GM12878 (cell line): Measurements from ENCODE around the gene GPC6. TPM values are rescaled to one million over a fixed set of nuclear protein-coding genes. Genes with fewer than 3 reads are reported as not detected.

ENCODE experiments used
- ATAC-seq: fragments of 200-7000 bp; cut with Tn5 transposase; 3 replicates; pipeline ENCODE4 v1.9.1; 2020; ENCODE audit warnings: mild to moderate bottlenecking, moderate library complexity
- BruUV-seq: library from RNA; stranded (reverse); fragments of 400-500 nt; replicated peaks from 2 replicates; lab custom pipeline; 2021; lab: Mats Ljungman, UMichigan
- CTCF ChIA-PET: fragments of 300-600 bp; sonication (Branson Sonifier 250); formaldehyde crosslinking; extraction: SDS; loops from one replicate; lab custom pipeline; 2021; ENCODE audit warnings: inconsistent platforms; lab: Yijun Ruan, JAX
- POLR2A ChIA-PET: fragments of 350-600 bp; formaldehyde crosslinking; extraction: SDS; loops from one replicate; lab custom pipeline; 2021; ENCODE audit warnings: inconsistent platforms; lab: Charles Lee
- RAD21 ChIA-PET: fragments of 300-600 bp; sonication (Branson Sonifier 250); formaldehyde crosslinking; loops from one replicate; lab custom pipeline; 2023; ENCODE audit warnings: antibody characterized with exemption; ENCODE audit not compliant: unreplicated experiment; lab: Charles Lee
- SMC1A ChIA-PET: fragments of 300-600 bp; sonication (Branson Sonifier 250); formaldehyde crosslinking; loops from one replicate; lab custom pipeline; 2023; ENCODE audit not compliant: unreplicated experiment, uncharacterized antibody; lab: Charles Lee
- DNase-seq: peaks from one replicate; pipeline ENCODE4 v3.0.0-alpha.2; 2011; ENCODE audit warnings: low read depth, low spot score
- FAIRE-seq: peaks from 3 replicates; lab custom pipeline; 2011; peaks lifted over from hg19 to GRCh38; lab: Jason Lieb, UNC
- H2AFZ ChIP-seq: 2 replicates; pipeline ENCODE4 v1.6.0; 2011; ENCODE audit warnings: low read depth, low read length, control low read depth; ENCODE audit not compliant: control insufficient read depth
- H3K27ac ChIP-seq: 2 replicates; pipeline ENCODE4 v1.5.1; 2011; ENCODE audit warnings: control low read depth; ENCODE audit not compliant: control insufficient read depth, insufficient read depth
- H3K27me3 ChIP-seq, 2 experiments: replicated peaks in 1 of 2; 2 replicates each; pipeline versions ENCODE4 v1.6.0 to v1.6.1; 2011; ENCODE audit warnings: low read length in 1 of 2; ENCODE audit not compliant: control insufficient read depth in 2 of 2, insufficient read depth in 2 of 2
- H3K36me3 ChIP-seq, 2 experiments: 2 replicates each; pipeline ENCODE4 v1.5.1; 2011; ENCODE audit warnings: low read length in 1 of 2; ENCODE audit not compliant: control insufficient read depth in 2 of 2, insufficient read depth in 2 of 2
- H3K4me1 ChIP-seq: 2 replicates; pipeline ENCODE4 v1.6.1; 2011; ENCODE audit warnings: mild to moderate bottlenecking, low read length, moderate library complexity, mixed read lengths; ENCODE audit not compliant: control insufficient read depth, insufficient read depth
- H3K4me2 ChIP-seq: 2 replicates; pipeline ENCODE4 v1.6.0; 2011; ENCODE audit warnings: control low read depth; ENCODE audit not compliant: control insufficient read depth, insufficient read depth
- H3K4me3 ChIP-seq: fragments of 200-600 bp; sonication (generic); 2 replicates; pipeline ENCODE4 v1.5.1; 2016
- H3K79me2 ChIP-seq: 2 replicates; pipeline ENCODE4 v1.6.0; 2011; ENCODE audit warnings: low read length; ENCODE audit not compliant: control insufficient read depth, insufficient read depth
- H3K9ac ChIP-seq: 2 replicates; pipeline ENCODE4 v1.8.0; 2011; ENCODE audit warnings: low read length, control low read depth, mixed read lengths; ENCODE audit not compliant: control insufficient read depth, insufficient read depth
- H3K9me3 ChIP-seq: replicated peaks from 3 replicates; pipeline ENCODE4 v1.5.1; 2011; ENCODE audit warnings: mild to moderate bottlenecking, low read length; ENCODE audit not compliant: control insufficient read depth, insufficient read depth
- H4K20me1 ChIP-seq: 2 replicates; pipeline ENCODE4 v1.6.0; 2011; ENCODE audit not compliant: control insufficient read depth, insufficient read depth
- CBX3 ChIP-seq: fragments of 200-600 bp; sonication (generic); IDR thresholded peaks from 2 replicates; pipeline ENCODE4 v1.6.1; 2016; ENCODE audit warnings: low read depth, borderline replicate concordance
- GATAD2B ChIP-seq: fragments of 450-650 bp; conservative IDR thresholded peaks from 2 replicates; pipeline ENCODE4 v1.6.1; 2017; ENCODE audit warnings: low read depth, mild to moderate bottlenecking, moderate library complexity
- KLF5 ChIP-seq: fragments of 450-650 bp; IDR thresholded peaks from 2 replicates; pipeline ENCODE4 v1.6.1; 2014; ENCODE audit warnings: mild to moderate bottlenecking; ENCODE audit not compliant: partially characterized antibody
- LARP7 ChIP-seq: fragments of 450-650 bp; IDR thresholded peaks from 2 replicates; pipeline ENCODE4 v1.6.1; 2017; ENCODE audit warnings: mild to moderate bottlenecking
- PAX5 ChIP-seq: IDR thresholded peaks from 2 replicates; pipeline ENCODE4 v1.6.1; 2011; ENCODE audit warnings: low read depth, low read length, borderline replicate concordance
- RFX5 ChIP-seq: IDR thresholded peaks from 2 replicates; pipeline ENCODE4 v1.6.1; 2011; ENCODE audit warnings: low read depth, low read length, improper control_type of control experiment
- TAF1 ChIP-seq: IDR thresholded peaks from 2 replicates; pipeline ENCODE4 v1.6.1; 2011; ENCODE audit warnings: mild to moderate bottlenecking, low read depth, low read length, borderline replicate concordance
- YBX1 ChIP-seq: fragments of 450-650 bp; IDR thresholded peaks from 2 replicates; pipeline ENCODE4 v1.6.1; 2016; ENCODE audit warnings: antibody characterized with exemption
- WGBS: methylation state at CpG from one replicate; pipeline ENCODE4 v1.1.6; 2016; ENCODE audit warnings: low lambda C conversion rate; ENCODE audit not compliant: insufficient replicate concordance, insufficient coverage; ENCODE audit errors: missing lambda C conversion rate; 5-methylcytosine and 5-hydroxymethylcytosine counted together
- in situ Hi-C: fragments of 300-500 bp; cut with MboI; formaldehyde crosslinking; loops from 9 replicates; pipeline ENCODE4 v1.14.3; 2018; ENCODE audit warnings: mixed read lengths
- intact Hi-C: fragments of 100-400 bp; cut with micrococcal nuclease; formaldehyde crosslinking; loops from one replicate; pipeline ENCODE4 v1.14.2; 2022; ENCODE audit not compliant: unreplicated experiment
- polyA plus RNA-seq, 11 experiments: library from polyadenylated mRNA; depleted of rRNA in 4 of 11; unstranded in 6 of 11; stranded (reverse) in 5 of 11; fragments of >200 nt; fragmentation: Nextera tagmentation in 4 of 11; fragmentation: Illumina TruSeq in 1 of 11; extraction: Ambion mirVana in 4 of 11; extraction: Trizol in 1 of 11; gene quantifications; 1 replicate in 1 of 11; 2 replicates in 10 of 11; pipeline versions ENCODE4 v1.2.1 to v1.2.3, GENCODE V29; 2011 to 2016; ENCODE audit warnings: inconsistent platforms in 2 of 11, missing spikeins in 2 of 11, low read depth in 1 of 11
- total RNA-seq, 4 experiments: library from RNA; depleted of rRNA in 3 of 4; stranded (reverse); fragments of >200 nt in 3 of 4; fragmentation: Illumina TruSeq in 1 of 4; extraction: Trizol in 1 of 4; gene quantifications; 2 replicates each; pipeline versions ENCODE4 v1.2.1 to v1.2.3, GENCODE V29; 2013 to 2021
- TF ChIP-seq, protein P1 (sequence below): fragments of 450-650 bp; IDR thresholded peaks from 2 replicates; pipeline ENCODE4 v1.6.1; 2016; ENCODE audit warnings: mild to moderate bottlenecking, moderate library complexity, borderline replicate concordance
- TF ChIP-seq, protein P2 (sequence below): fragments of 150-350 bp; IDR thresholded peaks from 2 replicates; pipeline ENCODE4 v1.6.1; 2014; ENCODE audit warnings: mild to moderate bottlenecking, low read depth, low read length
- TF ChIP-seq, protein P3 (sequence below): IDR thresholded peaks from 2 replicates; pipeline ENCODE4 v1.6.1; 2011; ENCODE audit warnings: borderline replicate concordance, low read depth, mild to moderate bottlenecking, moderate library complexity, low read length; ENCODE audit not compliant: insufficient read depth, poor library complexity, severe bottlenecking

The GPC6 gene
- total and polyA plus RNA-seq, 10 of the 15 experiments (the other 5 are each of a cell fraction or from before 2014, with no cell fraction given): 0.03 to 0.04 (median 0.03) TPM; not detected in 7

DNA sequence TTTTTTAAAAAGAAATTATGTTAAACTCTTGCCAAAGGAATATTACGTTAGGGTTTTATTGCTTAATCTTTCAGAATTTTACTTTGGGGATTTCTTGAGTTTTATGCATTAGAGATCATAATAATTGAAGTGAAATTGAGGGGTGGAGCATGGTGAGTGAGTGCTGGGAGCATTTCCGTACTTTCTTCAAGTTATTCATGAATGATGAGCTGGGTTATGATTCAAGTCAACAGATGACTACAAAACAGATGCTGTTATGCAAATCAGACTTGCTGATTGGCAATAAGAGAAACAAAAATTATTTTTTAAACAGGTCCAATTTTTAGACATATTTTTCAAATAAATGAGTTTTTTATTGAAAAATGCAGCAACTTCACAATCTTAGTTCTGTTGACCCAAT, 748.6 kb downstream of the GPC6 start:
- Histone ChIP-seq H3K79me2 (no peaks in the 10 kb centered on the region), H3K36me3 (no peaks in the 10 kb centered on the region), H3K9me3 (no peaks in the 10 kb centered on the region), H3K4me3 (no peak overlapping the region), H3K4me1 (no peaks in the 10 kb centered on the region), H3K27me3 (no peaks in the 10 kb centered on the region), H2AFZ (no peak overlapping the region), H3K9ac (no peak overlapping the region), H3K4me2 (no peak overlapping the region), H4K20me1 (no peaks in the 10 kb centered on the region), H3K27ac (no peak overlapping the region)
- DNase-seq (no peak), ATAC-seq (no peak), FAIRE-seq (no peak)
- in situ Hi-C loops (no loop called here), intact Hi-C loops (no loop called here)
- CTCF ChIA-PET: interaction anchor here (0.6 kb wide), 1 partner anchor 325 kb away, joined by 3 read pairs; no protein-coding TSS in a partner anchor
- TF ChIP-seq PAX5: no peak
- no peak for TF ChIP-seq YBX1
- RAD21 ChIA-PET: no interaction called here
- no TSS peak for BruUV-seq
- WGBS: 3% methylated on average over 2 of the region's 2 CpGs
- POLR2A ChIA-PET: no interaction called here
- SMC1A ChIA-PET: interaction anchor here (0.7 kb wide), 1 partner anchor 53 kb away, joined by 3 read pairs; no protein-coding TSS in a partner anchor

DNA sequence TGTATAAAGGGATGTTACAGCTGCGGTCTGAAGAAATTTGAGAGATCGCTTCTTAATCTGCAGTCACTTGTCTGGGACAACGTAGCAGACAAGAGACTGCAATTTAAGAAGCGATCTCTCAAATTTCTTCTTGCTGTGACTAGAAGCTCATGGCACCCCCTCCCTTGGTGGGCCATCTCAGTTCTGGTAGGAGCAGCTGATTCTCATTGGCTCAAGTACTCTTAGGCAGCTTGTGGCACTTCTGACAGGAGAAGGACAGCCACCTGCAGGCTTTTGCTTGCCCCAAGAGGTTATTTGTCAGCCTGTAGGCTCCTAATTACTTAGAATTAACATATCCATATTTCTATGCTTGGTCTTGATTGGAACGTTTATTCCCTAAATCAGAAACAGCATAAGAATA, 749.9 kb downstream of the GPC6 start:
- no peaks in the 10 kb centered on the region for H3K79me2 ChIP-seq
- no peaks in the 10 kb centered on the region for H3K9me3 ChIP-seq
- no peak overlapping the region for H3K4me2 ChIP-seq
- H3K4me3 ChIP-seq: no peak overlapping the region
- intact Hi-C loops: no loop called here
- no peak overlapping the region for H3K27ac ChIP-seq
- no peaks in the 10 kb centered on the region for H4K20me1 ChIP-seq
- RAD21 ChIA-PET: no interaction called here
- H2AFZ ChIP-seq: no peak overlapping the region
- ATAC-seq (no peak), FAIRE-seq (no peak), DNase-seq (no peak)
- no TSS peak for BruUV-seq
- WGBS: 0% methylated on average over 5 of the region's 5 CpGs
- no peaks in the 10 kb centered on the region for H3K4me1 ChIP-seq
- no peaks in the 10 kb centered on the region for H3K27me3 ChIP-seq
- H3K36me3 ChIP-seq: no peaks in the 10 kb centered on the region
- SMC1A ChIA-PET: no interaction called here
- no peak overlapping the region for H3K9ac ChIP-seq
- CTCF ChIA-PET: interaction anchor here (1.1 kb wide), 1 partner anchor 13 kb away, joined by 3 read pairs; no protein-coding TSS in a partner anchor
- POLR2A ChIA-PET: no interaction called here
- in situ Hi-C loops: no loop called here
- TF ChIP-seq CBX3 (no peak), TAF1 (no peak), GATAD2B (no peak), KLF5 (no peak), LARP7 (no peak), RFX5 (no peak), YBX1 (no peak)
- TF ChIP-seq, protein P1, sequence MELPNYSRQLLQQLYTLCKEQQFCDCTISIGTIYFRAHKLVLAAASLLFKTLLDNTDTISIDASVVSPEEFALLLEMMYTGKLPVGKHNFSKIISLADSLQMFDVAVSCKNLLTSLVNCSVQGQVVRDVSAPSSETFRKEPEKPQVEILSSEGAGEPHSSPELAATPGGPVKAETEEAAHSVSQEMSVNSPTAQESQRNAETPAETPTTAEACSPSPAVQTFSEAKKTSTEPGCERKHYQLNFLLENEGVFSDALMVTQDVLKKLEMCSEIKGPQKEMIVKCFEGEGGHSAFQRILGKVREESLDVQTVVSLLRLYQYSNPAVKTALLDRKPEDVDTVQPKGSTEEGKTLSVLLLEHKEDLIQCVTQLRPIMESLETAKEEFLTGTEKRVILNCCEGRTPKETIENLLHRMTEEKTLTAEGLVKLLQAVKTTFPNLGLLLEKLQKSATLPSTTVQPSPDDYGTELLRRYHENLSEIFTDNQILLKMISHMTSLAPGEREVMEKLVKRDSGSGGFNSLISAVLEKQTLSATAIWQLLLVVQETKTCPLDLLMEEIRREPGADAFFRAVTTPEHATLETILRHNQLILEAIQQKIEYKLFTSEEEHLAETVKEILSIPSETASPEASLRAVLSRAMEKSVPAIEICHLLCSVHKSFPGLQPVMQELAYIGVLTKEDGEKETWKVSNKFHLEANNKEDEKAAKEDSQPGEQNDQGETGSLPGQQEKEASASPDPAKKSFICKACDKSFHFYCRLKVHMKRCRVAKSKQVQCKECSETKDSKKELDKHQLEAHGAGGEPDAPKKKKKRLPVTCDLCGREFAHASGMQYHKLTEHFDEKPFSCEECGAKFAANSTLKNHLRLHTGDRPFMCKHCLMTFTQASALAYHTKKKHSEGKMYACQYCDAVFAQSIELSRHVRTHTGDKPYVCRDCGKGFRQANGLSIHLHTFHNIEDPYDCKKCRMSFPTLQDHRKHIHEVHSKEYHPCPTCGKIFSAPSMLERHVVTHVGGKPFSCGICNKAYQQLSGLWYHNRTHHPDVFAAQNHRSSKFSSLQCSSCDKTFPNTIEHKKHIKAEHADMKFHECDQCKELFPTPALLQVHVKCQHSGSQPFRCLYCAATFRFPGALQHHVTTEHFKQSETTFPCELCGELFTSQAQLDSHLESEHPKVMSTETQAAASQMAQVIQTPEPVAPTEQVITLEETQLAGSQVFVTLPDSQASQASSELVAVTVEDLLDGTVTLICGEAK: no peak
- TF ChIP-seq, protein P2, sequence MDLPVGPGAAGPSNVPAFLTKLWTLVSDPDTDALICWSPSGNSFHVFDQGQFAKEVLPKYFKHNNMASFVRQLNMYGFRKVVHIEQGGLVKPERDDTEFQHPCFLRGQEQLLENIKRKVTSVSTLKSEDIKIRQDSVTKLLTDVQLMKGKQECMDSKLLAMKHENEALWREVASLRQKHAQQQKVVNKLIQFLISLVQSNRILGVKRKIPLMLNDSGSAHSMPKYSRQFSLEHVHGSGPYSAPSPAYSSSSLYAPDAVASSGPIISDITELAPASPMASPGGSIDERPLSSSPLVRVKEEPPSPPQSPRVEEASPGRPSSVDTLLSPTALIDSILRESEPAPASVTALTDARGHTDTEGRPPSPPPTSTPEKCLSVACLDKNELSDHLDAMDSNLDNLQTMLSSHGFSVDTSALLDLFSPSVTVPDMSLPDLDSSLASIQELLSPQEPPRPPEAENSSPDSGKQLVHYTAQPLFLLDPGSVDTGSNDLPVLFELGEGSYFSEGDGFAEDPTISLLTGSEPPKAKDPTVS: no peak
- TF ChIP-seq, protein P3, sequence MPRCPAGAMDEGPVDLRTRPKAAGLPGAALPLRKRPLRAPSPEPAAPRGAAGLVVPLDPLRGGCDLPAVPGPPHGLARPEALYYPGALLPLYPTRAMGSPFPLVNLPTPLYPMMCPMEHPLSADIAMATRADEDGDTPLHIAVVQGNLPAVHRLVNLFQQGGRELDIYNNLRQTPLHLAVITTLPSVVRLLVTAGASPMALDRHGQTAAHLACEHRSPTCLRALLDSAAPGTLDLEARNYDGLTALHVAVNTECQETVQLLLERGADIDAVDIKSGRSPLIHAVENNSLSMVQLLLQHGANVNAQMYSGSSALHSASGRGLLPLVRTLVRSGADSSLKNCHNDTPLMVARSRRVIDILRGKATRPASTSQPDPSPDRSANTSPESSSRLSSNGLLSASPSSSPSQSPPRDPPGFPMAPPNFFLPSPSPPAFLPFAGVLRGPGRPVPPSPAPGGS: no peak
